ENCODE data around the gene RBM17.
"Not testable (repeated sequence)": the region's sequence is repeated elsewhere in the genome, so short reads cannot be mapped to it uniquely, and the experiment has no call there.

Gene RBM17

GRCh38 chr10:6121146-6121545 is 32.3 kb downstream of the RBM17 start:
- no peaks in the 10 kb centered on the region for H3K9me3 ChIP-seq (ENCODE audit: insufficient read depth, low read length, severe bottlenecking)
- H3K27ac ChIP-seq (ENCODE audit: low read length), result no peak overlapping the region
- H3K4me1 ChIP-seq (ENCODE audit: insufficient read depth, low read length), result no peaks in the 10 kb centered on the region
- peaks cover 13% of the 10 kb centered on the region for H3K36me3 ChIP-seq (ENCODE audit: insufficient read depth, low read length)
- no peak overlapping the region for H2AFZ ChIP-seq (ENCODE audit: low read depth, low read length)
- TF ChIP-seq CTCF (IDR thresholded peaks at IDR 0.05; ENCODE audit: borderline replicate concordance, extremely low read depth, low read length, poor library complexity, severe bottlenecking) (no peak), EZH2 (IDR thresholded peaks at IDR 0.05; ENCODE audit: borderline replicate concordance, low read depth, low read length, severe bottlenecking) (no peak)
- DNase-seq, result no peak
- ATAC-seq (ENCODE audit: insufficient read depth, low read depth), result no peak
- H3K4me3 ChIP-seq (ENCODE audit: low read depth in 1 of 2, low read length in 2 of 2), result no peak overlapping the region
- H4K20me1 ChIP-seq (ENCODE audit: insufficient read depth, low read length), result no peaks in the 10 kb centered on the region
- no peaks in the 10 kb centered on the region for H3K27me3 ChIP-seq (ENCODE audit: insufficient read depth, low read length, poor library complexity)
- H3K9ac ChIP-seq (ENCODE audit: low read depth, low read length), result no peak overlapping the region
- no peaks in the 10 kb centered on the region for H3K79me2 ChIP-seq (ENCODE audit: insufficient read depth, low read length)
- no peak overlapping the region for H3K4me2 ChIP-seq (ENCODE audit: insufficient read depth, low read length)

GRCh38 chr10:6123532-6123931 is 34.7 kb downstream of the RBM17 start:
- H3K9ac ChIP-seq (ENCODE audit: low read depth, low read length), result no peak overlapping the region
- H3K36me3 ChIP-seq (ENCODE audit: insufficient read depth, low read length), result no peaks in the 10 kb centered on the region; the same call in 1 of the 2 replicates
- no peaks in the 10 kb centered on the region for H3K79me2 ChIP-seq (ENCODE audit: insufficient read depth, low read length)
- TF ChIP-seq EZH2 (IDR thresholded peaks at IDR 0.05; ENCODE audit: borderline replicate concordance, low read depth, low read length, severe bottlenecking) (no peak), CTCF (IDR thresholded peaks at IDR 0.05; ENCODE audit: borderline replicate concordance, extremely low read depth, low read length, poor library complexity, severe bottlenecking) (no peak)
- no peak overlapping the region for H2AFZ ChIP-seq (ENCODE audit: low read depth, low read length)
- no peak for ATAC-seq (ENCODE audit: insufficient read depth, low read depth)
- H3K27ac ChIP-seq (ENCODE audit: low read length), result no peak overlapping the region
- no peaks in the 10 kb centered on the region for H3K27me3 ChIP-seq (ENCODE audit: insufficient read depth, low read length, poor library complexity)
- H3K4me1 ChIP-seq (ENCODE audit: insufficient read depth, low read length), result no peaks in the 10 kb centered on the region
- no peak for DNase-seq
- H3K4me3 ChIP-seq (ENCODE audit: low read depth in 1 of 2, low read length in 2 of 2), result no peak overlapping the region
- H3K9me3 ChIP-seq (ENCODE audit: insufficient read depth, low read length, severe bottlenecking), result no peaks in the 10 kb centered on the region
- no peak overlapping the region for H3K4me2 ChIP-seq (ENCODE audit: insufficient read depth, low read length)
- no peaks in the 10 kb centered on the region for H4K20me1 ChIP-seq (ENCODE audit: insufficient read depth, low read length)

- no peak overlapping the region for H3K4me2 ChIP-seq (ENCODE audit: insufficient read depth, low read length)
- no peaks in the 10 kb centered on the region for H3K4me1 ChIP-seq (ENCODE audit: insufficient read depth, low read length)
Observed at GRCh38 chr10:6124666-6125065, 35.8 kb downstream of the RBM17 start.

GRCh38 chr10:6127461-6127860 is 38.6 kb downstream of the RBM17 start:
- not testable (repeated sequence) for DNase-seq; H3K4me1 ChIP-seq (ENCODE audit: insufficient read depth, low read length); H3K79me2 ChIP-seq (ENCODE audit: insufficient read depth, low read length); H2AFZ ChIP-seq (ENCODE audit: low read depth, low read length); H3K9me3 ChIP-seq (ENCODE audit: insufficient read depth, low read length, severe bottlenecking); H4K20me1 ChIP-seq (ENCODE audit: insufficient read depth, low read length); H3K9ac ChIP-seq (ENCODE audit: low read depth, low read length); H3K27me3 ChIP-seq (ENCODE audit: insufficient read depth, low read length, poor library complexity); H3K4me3 ChIP-seq (ENCODE audit: low read depth in 1 of 2, low read length in 2 of 2); H3K36me3 ChIP-seq (ENCODE audit: insufficient read depth, low read length); H3K27ac ChIP-seq (ENCODE audit: low read length); H3K4me2 ChIP-seq (ENCODE audit: insufficient read depth, low read length); ATAC-seq (ENCODE audit: insufficient read depth, low read depth)

More at GRCh38 chr10:6124666-6125065, 35.8 kb downstream of the RBM17 start:
- Histone ChIP-seq H3K4me3 (ENCODE audit: low read depth in 1 of 2, low read length in 2 of 2) (no peak overlapping the region), H3K9ac (ENCODE audit: low read depth, low read length) (no peak overlapping the region), H3K79me2 (ENCODE audit: insufficient read depth, low read length) (no peaks in the 10 kb centered on the region), H4K20me1 (ENCODE audit: insufficient read depth, low read length) (no peaks in the 10 kb centered on the region), H2AFZ (ENCODE audit: low read depth, low read length) (no peak overlapping the region), H3K36me3 (ENCODE audit: insufficient read depth, low read length) (no peaks in the 10 kb centered on the region; the same call in 1 of the 2 replicates), H3K9me3 (ENCODE audit: insufficient read depth, low read length, severe bottlenecking) (no peaks in the 10 kb centered on the region), H3K27ac (ENCODE audit: low read length) (no peak overlapping the region), H3K27me3 (ENCODE audit: insufficient read depth, low read length, poor library complexity) (no peaks in the 10 kb centered on the region)
- DNase-seq (no peak), ATAC-seq (ENCODE audit: insufficient read depth, low read depth) (no peak)
- TF ChIP-seq CTCF (IDR thresholded peaks at IDR 0.05; ENCODE audit: borderline replicate concordance, extremely low read depth, low read length, poor library complexity, severe bottlenecking) (no peak), EZH2 (IDR thresholded peaks at IDR 0.05; ENCODE audit: borderline replicate concordance, low read depth, low read length, severe bottlenecking) (no peak)

All from DND-41 (cell line).